Upper lobe of left lung (tissue), 6 donors: Measurements from ENCODE around the gene OSBPL5. TPM values are rescaled to one million over a fixed set of nuclear protein-coding genes. Genes with fewer than 3 reads are reported as not detected.

Experiments
- ATAC-seq, 2 donors: fragments of 200-7000 bp; cut with Tn5 transposase; one replicate each; pipeline ENCODE4 v1.9.1; 2022; ENCODE audit warnings: mild to moderate bottlenecking in 2 of 2, moderate library complexity in 2 of 2; ENCODE audit not compliant: low FRiP score in 2 of 2
- DNase-seq, 2 donors: peaks; one replicate each; pipeline ENCODE4 v3.0.0-alpha.2; 2019 to 2020
- H3K27ac ChIP-seq, 4 donors: fragments of 200-600 bp; sonication (generic); one replicate each; pipeline ENCODE4 v1.5.1; 2016 to 2019
- H3K27me3 ChIP-seq, 4 donors: fragments of 200-600 bp; sonication (generic); one replicate each; pipeline ENCODE4 v1.5.1; 2017 to 2019
- H3K36me3 ChIP-seq, 4 donors: fragments of 200-600 bp; sonication (generic); one replicate each; pipeline ENCODE4 v1.5.1; 2016 to 2019
- H3K4me1 ChIP-seq, 4 donors: fragments of 200-600 bp; sonication (generic); one replicate each; pipeline ENCODE4 v1.5.1; 2018 to 2019
- H3K4me3 ChIP-seq, 4 donors: fragments of 200-600 bp; sonication (generic); one replicate each; pipeline ENCODE4 v1.5.1; 2017 to 2019; ENCODE audit warnings: mild to moderate bottlenecking in 2 of 4, moderate library complexity in 1 of 4
- H3K9me3 ChIP-seq, 4 donors: fragments of 200-600 bp; sonication (generic); one replicate each; pipeline ENCODE4 v1.5.1; 2018 to 2019
- EP300 ChIP-seq, 4 donors: sonication (generic); formaldehyde crosslinking; IDR thresholded peaks; one replicate each; pipeline ENCODE4 v1.5.1; 2017; ENCODE audit warnings: antibody characterized with exemption in 4 of 4, control low read depth in 2 of 4
- POLR2A ChIP-seq, 4 donors: fragments of 450-650 bp; IDR thresholded peaks; one replicate each; pipeline ENCODE4 v1.5.1; 2016 to 2017; ENCODE audit warnings: antibody characterized with exemption in 4 of 4, mild to moderate bottlenecking in 2 of 4
- POLR2AphosphoS5 ChIP-seq, 2 donors: sonication (generic); formaldehyde crosslinking; IDR thresholded peaks; one replicate each; pipeline ENCODE4 v1.5.1; 2017; ENCODE audit warnings: antibody characterized with exemption in 2 of 2
- WGBS, 2 donors: methylation state at CpG; one replicate each; pipeline ENCODE4 v1.1.5; 2017 to 2018; 5-methylcytosine and 5-hydroxymethylcytosine counted together
- total RNA-seq, 6 donors: library from RNA; depleted of rRNA in 4 of 6; stranded (reverse); fragments of >200 nt in 4 of 6; gene quantifications; one replicate each; pipeline versions ENCODE4 v1.1.0 to v1.2.1, GENCODE V29; 2016 to 2021
- TF ChIP-seq, protein P1 (sequence below), 6 experiments: fragments of 450-650 bp in 4 of 6; fragments of 200-600 bp in 2 of 6; sonication (generic) in 2 of 6; IDR thresholded peaks; one replicate each; pipeline ENCODE4 v1.5.1; 2016 to 2019; ENCODE audit warnings: antibody characterized with exemption in 6 of 6
- donor health status: DM: no; HTN: no; CAD: no; lungs with moderate emphysema.
- donor health status: DM: no; HTN: yes; CAD: no; lungs with severe emphysema.

The OSBPL5 gene
- total RNA-seq, 6 donors from 2014 or later: 23.4 to 66.9 (median 48.3) TPM

DNA sequence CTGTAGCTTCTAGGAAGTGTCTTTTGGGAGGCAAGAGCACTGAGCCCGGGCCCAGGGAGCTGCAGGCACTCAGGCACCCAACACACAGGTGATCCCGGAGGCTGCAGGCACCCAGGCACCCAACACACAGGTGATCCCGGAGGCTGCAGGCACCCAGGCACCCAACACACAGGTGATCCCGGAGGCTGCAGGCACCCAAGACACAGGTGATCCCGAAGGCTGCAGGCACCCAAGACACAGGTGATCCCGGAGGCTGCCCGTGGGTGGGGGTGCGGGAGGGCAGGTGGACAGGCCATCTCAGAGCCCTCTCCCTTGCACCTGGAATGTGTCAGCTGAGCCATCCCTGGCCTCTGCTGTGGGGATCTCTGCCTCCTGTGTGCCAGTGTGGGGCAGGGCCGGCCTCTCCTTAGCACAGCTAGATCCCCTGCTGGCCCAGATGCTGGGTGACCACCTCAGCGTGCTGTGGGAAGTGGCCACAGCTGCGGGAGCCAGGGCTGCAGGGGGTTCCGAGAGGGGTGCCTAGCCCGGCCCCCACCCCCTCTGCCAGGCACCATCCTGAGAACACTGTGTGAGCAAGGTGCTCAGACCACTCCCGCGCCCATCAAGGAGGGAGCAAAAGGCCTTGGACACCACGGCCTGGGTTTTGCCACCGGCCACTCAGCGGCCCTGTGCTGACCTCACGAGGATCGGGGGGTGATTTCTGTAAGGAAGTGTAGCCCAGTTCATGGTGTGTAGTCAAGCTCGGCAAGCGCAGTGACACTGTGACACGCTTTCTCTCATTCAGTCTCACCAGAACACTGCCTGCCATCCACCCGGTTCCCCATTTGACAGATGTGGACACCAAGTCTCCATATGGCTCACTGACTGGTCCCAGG is 39.3 kb upstream of the OSBPL5 start:
- WGBS, 2 donors: 83 to 87% methylated on average over 15 to 22 of the region's 24 CpGs
- Histone ChIP-seq H3K27me3 (peaks cover 0 to 23% (median 11%) of the 10 kb centered on the region in 4 donors), H3K4me1 (peaks cover 12 to 22% (median 14%) of the 10 kb centered on the region in 4 donors), H3K27ac (no peak overlapping the region), H3K4me3 (no peak overlapping the region), H3K36me3 (no peaks in the 10 kb centered on the region), H3K9me3 (no peaks in the 10 kb centered on the region)
- peak in 1 of 2 donors; percentile 69 for ATAC-seq
- TF ChIP-seq POLR2A (IDR thresholded peaks at IDR 0.05): no peak
- TF ChIP-seq POLR2AphosphoS5 (IDR thresholded peaks at IDR 0.05): no peak
- TF ChIP-seq, protein P1, sequence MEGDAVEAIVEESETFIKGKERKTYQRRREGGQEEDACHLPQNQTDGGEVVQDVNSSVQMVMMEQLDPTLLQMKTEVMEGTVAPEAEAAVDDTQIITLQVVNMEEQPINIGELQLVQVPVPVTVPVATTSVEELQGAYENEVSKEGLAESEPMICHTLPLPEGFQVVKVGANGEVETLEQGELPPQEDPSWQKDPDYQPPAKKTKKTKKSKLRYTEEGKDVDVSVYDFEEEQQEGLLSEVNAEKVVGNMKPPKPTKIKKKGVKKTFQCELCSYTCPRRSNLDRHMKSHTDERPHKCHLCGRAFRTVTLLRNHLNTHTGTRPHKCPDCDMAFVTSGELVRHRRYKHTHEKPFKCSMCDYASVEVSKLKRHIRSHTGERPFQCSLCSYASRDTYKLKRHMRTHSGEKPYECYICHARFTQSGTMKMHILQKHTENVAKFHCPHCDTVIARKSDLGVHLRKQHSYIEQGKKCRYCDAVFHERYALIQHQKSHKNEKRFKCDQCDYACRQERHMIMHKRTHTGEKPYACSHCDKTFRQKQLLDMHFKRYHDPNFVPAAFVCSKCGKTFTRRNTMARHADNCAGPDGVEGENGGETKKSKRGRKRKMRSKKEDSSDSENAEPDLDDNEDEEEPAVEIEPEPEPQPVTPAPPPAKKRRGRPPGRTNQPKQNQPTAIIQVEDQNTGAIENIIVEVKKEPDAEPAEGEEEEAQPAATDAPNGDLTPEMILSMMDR (IDR thresholded peaks at IDR 0.05): no peak
- TF ChIP-seq EP300 (IDR thresholded peaks at IDR 0.05): no peak
- no peak for DNase-seq

DNA sequence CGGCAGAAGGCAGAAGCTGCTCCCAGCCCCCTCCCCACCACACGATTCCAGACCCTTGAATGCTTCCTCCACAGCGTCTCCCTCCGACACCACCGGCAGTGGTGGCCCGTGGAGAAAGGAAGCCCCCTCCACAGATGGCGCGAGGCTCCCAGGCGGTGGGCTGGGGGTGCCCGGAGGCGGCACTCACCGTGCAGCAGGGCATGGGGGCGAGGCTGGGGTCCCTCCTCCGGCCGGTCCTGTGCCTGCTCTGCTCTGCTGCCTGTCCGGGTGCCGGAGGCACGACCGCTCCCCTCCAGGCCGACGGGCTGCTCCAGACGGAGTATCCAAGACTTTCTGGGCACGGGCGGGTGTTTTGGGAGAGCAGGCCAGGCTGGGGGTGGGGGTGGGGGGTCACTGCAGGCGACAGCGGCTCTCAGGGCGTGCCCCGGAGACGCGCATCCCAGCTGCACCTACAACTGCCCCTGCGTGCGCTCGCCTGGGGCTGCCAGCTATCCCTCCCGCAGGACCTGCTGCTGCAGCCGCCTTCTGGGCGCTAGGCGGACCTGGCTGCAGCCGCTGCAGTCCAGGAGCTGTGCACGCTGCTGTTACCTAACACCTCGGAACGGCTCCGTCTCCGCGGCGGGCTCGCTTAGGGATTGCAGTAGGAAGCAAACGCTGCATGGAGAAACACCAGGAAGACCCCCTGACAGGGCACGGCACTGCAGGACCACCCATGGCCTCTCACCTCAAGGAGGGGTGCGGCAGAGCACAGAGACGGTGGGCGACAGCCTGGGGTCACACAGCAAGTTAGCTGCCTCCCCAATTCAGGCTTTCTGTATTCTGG is 38.3 kb upstream of the OSBPL5 start:
- Histone ChIP-seq H3K36me3 (no peaks in the 10 kb centered on the region), H3K27me3 (peaks cover 0 to 23% (median 11%) of the 10 kb centered on the region in 4 donors), H3K4me1 (peaks cover 12 to 22% (median 14%) of the 10 kb centered on the region in 4 donors), H3K4me3 (no peak overlapping the region), H3K27ac (no peak overlapping the region), H3K9me3 (no peaks in the 10 kb centered on the region)
- ATAC-seq (no peak), DNase-seq (peak in 1 of 2 donors; percentile 78)
- WGBS, 2 donors: 12% methylated on average over 21 of the region's 51 CpGs; no CpG with 5 or more reads in 1 of the 2 donors
- TF ChIP-seq, protein P1 (IDR thresholded peaks at IDR 0.05): peak in 1 of 6 experiments; percentile 20
- TF ChIP-seq EP300 (IDR thresholded peaks at IDR 0.05) (no peak), POLR2AphosphoS5 (IDR thresholded peaks at IDR 0.05) (no peak), POLR2A (IDR thresholded peaks at IDR 0.05) (no peak)

GRCh38 chr11:3202759-3203158 is 37.6 kb upstream of the OSBPL5 start:
- H3K27ac ChIP-seq: no peak overlapping the region
- H3K27me3 ChIP-seq: peaks cover 0 to 23% (median 11%) of the 10 kb centered on the region in 4 donors
- H3K4me1 ChIP-seq: peaks cover 12 to 22% (median 14%) of the 10 kb centered on the region in 4 donors
- WGBS, 2 donors: 14% methylated on average over 5 of the region's 17 CpGs; no CpG with 5 or more reads in 1 of the 2 donors
- no peak for TF ChIP-seq POLR2A (IDR thresholded peaks at IDR 0.05)
- no peak for TF ChIP-seq POLR2AphosphoS5 (IDR thresholded peaks at IDR 0.05)
- TF ChIP-seq EP300 (IDR thresholded peaks at IDR 0.05): no peak
- TF ChIP-seq, protein P1 (IDR thresholded peaks at IDR 0.05): no peak
- ATAC-seq (no peak), DNase-seq (peak in 1 of 2 donors; percentile 78)
- H3K4me3 ChIP-seq: no peak overlapping the region
- no peaks in the 10 kb centered on the region for H3K36me3 ChIP-seq
- no peaks in the 10 kb centered on the region for H3K9me3 ChIP-seq

DNA sequence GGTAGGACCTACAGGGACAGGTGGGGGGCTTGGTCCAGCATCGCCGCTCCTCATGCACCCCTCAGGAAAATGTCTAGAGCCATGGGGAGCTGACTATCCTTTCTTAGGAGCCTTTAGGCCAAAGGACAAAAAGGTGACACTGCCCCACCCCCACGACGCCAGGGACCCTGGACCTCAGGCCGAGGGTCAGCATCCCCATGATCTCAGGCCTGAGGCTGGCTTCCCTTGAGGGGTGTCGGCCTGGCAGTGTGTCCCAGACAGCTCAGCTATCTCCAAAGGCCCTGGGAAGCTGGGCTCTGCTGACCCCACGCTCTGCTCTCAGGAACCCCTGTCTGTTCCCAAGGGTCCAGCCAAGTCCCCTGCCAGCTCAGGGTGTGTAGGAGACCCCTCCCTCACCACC is 37.2 kb upstream of the OSBPL5 start:
- H3K36me3 ChIP-seq: no peaks in the 10 kb centered on the region
- H3K4me1 ChIP-seq: peaks cover 12 to 22% (median 14%) of the 10 kb centered on the region in 4 donors
- H3K9me3 ChIP-seq: no peaks in the 10 kb centered on the region
- peaks cover 0 to 23% (median 11%) of the 10 kb centered on the region in 4 donors for H3K27me3 ChIP-seq
- TF ChIP-seq, protein P1 (IDR thresholded peaks at IDR 0.05): no peak
- no peak for TF ChIP-seq POLR2AphosphoS5 (IDR thresholded peaks at IDR 0.05)
- TF ChIP-seq EP300 (IDR thresholded peaks at IDR 0.05): no peak
- TF ChIP-seq POLR2A (IDR thresholded peaks at IDR 0.05): no peak
- no peak overlapping the region for H3K27ac ChIP-seq
- DNase-seq (peak in 1 of 2 donors; percentile 30), ATAC-seq (no peak)
- no peak overlapping the region for H3K4me3 ChIP-seq
- WGBS, 2 donors: 60 to 67% methylated on average over 1 to 7 of the region's 7 CpGs
